ENCODE results near the gene LHFPL3.

LHFPL3 gene

GRCh38 chr7:104604706-104605105, 276.3 kb downstream of the LHFPL3 start:
- H3K27me3 Mint-ChIP-seq (ENCODE audit: low read depth, poor library complexity) = peaks cover 16% of the 10 kb centered on the region
- no peak for TF ChIP-seq CTCF (IDR thresholded peaks at IDR 0.05)
- H3K9me3 Mint-ChIP-seq = peaks cover 5% of the 10 kb centered on the region
- no peak overlapping the region for H3K4me3 Mint-ChIP-seq
- DNase-seq = no peak
- no peaks in the 10 kb centered on the region for H3K36me3 Mint-ChIP-seq (ENCODE audit: low read depth)
- H3K4me1 Mint-ChIP-seq = no peaks in the 10 kb centered on the region
- no peak overlapping the region for H3K27ac Mint-ChIP-seq

GRCh38 chr7:104621321-104621720, 292.9 kb downstream of the LHFPL3 start:
- no peaks in the 10 kb centered on the region for H3K9me3 Mint-ChIP-seq
- no peak overlapping the region for H3K27ac Mint-ChIP-seq
- no peak for TF ChIP-seq CTCF (IDR thresholded peaks at IDR 0.05)
- peaks cover 34% of the 10 kb centered on the region for H3K27me3 Mint-ChIP-seq (ENCODE audit: low read depth, poor library complexity)
- no peak for DNase-seq
- no peak overlapping the region for H3K4me3 Mint-ChIP-seq
- no peaks in the 10 kb centered on the region for H3K36me3 Mint-ChIP-seq (ENCODE audit: low read depth)
- H3K4me1 Mint-ChIP-seq = no peaks in the 10 kb centered on the region

GRCh38 chr7:104625956-104626355, 297.6 kb downstream of the LHFPL3 start:
- no peak for TF ChIP-seq CTCF (IDR thresholded peaks at IDR 0.05)
- Mint-ChIP-seq H3K27ac (no peak overlapping the region), H3K9me3 (no peaks in the 10 kb centered on the region), H3K36me3 (ENCODE audit: low read depth) (no peaks in the 10 kb centered on the region), H3K27me3 (ENCODE audit: low read depth, poor library complexity) (peaks cover 17% of the 10 kb centered on the region), H3K4me1 (no peaks in the 10 kb centered on the region), H3K4me3 (no peak overlapping the region)
- DNase-seq = no peak

- H3K27me3 Mint-ChIP-seq (ENCODE audit: low read depth, poor library complexity) = peaks cover 27% of the 10 kb centered on the region
- H3K9me3 Mint-ChIP-seq = no peaks in the 10 kb centered on the region
- H3K4me1 Mint-ChIP-seq = no peaks in the 10 kb centered on the region
- no peaks in the 10 kb centered on the region for H3K36me3 Mint-ChIP-seq (ENCODE audit: low read depth)
- no peak overlapping the region for H3K27ac Mint-ChIP-seq
- DNase-seq = peak; percentile 78
- TF ChIP-seq CTCF (IDR thresholded peaks at IDR 0.05) = no peak
- H3K4me3 Mint-ChIP-seq = no peak overlapping the region
These were observed 299.1 kb downstream of the LHFPL3 start for GRCh38 chr7:104627516-104627915.

GRCh38 chr7:104628017-104628416, 299.6 kb downstream of the LHFPL3 start:
- no peak overlapping the region for H3K27ac Mint-ChIP-seq
- H3K4me1 Mint-ChIP-seq = no peaks in the 10 kb centered on the region
- peaks cover 25% of the 10 kb centered on the region for H3K27me3 Mint-ChIP-seq (ENCODE audit: low read depth, poor library complexity)

More at GRCh38 chr7:104628017-104628416, 299.6 kb downstream of the LHFPL3 start:
- no peak for TF ChIP-seq CTCF (IDR thresholded peaks at IDR 0.05)
- no peak for DNase-seq
- H3K4me3 Mint-ChIP-seq = no peak overlapping the region
- H3K9me3 Mint-ChIP-seq = no peaks in the 10 kb centered on the region
- no peaks in the 10 kb centered on the region for H3K36me3 Mint-ChIP-seq (ENCODE audit: low read depth)
